ENCODE measurements around the gene TMEM259. TPM values are rescaled to one million over a fixed set of nuclear protein-coding genes. Genes with fewer than 3 reads are reported as not detected.

Gene TMEM259
- total and polyA plus RNA-seq, 9 of the 15 experiments (the other 6 are each of a cell fraction or from before 2014, with no cell fraction given): 0.52 to 231 (median 63.6) TPM

DNA sequence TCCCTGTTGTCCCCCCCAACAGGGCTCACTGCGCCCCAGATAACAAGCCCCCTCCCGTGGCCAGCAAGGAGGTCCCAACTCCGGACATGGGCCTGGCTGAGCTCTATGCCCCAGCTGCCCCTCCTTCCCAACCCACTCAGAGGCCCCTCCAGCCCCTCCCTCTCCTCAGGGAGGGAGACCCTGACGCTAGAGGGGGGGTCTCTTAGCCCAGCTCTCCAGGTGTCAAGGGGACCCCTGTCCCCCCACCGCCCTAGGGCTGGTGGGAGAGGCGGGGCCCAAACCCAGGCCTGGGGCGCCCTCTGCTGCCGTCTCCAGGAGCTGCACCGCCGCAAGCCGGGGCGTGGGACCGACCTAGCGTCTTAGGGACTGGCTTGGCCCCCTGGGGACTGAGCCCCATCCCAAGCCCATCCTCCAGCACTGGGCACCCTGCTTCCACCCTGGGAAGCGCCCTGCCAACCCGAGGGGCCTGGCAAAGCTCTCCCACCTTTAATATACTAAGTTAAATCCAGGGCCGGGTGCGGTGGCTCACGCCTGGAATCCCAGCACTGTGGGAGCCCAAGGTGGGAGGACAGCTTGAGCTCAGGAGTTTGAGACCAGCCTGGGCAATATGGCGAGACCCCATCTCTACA, 19.3 kb downstream of the TMEM259 start (continued):
- TF ChIP-seq TOE1 (IDR thresholded peaks at IDR 0.05; ENCODE audit: borderline replicate concordance): 0 out of 2 replicates have a peak, but pooled peaks have one; percentile 19
- TF ChIP-seq TOE1 (CRISPR knock-in tag; IDR thresholded peaks at IDR 0.05; ENCODE audit: borderline replicate concordance, low read depth): no peak
- TF ChIP-seq GATA2 (CRISPR knock-in tag; IDR thresholded peaks at IDR 0.05): no peak
- TF ChIP-seq, protein P1, sequence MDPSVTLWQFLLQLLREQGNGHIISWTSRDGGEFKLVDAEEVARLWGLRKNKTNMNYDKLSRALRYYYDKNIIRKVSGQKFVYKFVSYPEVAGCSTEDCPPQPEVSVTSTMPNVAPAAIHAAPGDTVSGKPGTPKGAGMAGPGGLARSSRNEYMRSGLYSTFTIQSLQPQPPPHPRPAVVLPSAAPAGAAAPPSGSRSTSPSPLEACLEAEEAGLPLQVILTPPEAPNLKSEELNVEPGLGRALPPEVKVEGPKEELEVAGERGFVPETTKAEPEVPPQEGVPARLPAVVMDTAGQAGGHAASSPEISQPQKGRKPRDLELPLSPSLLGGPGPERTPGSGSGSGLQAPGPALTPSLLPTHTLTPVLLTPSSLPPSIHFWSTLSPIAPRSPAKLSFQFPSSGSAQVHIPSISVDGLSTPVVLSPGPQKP (CRISPR knock-in tag; IDR thresholded peaks at IDR 0.05): no peak
- no peak for TF ChIP-seq ZNF23 (CRISPR knock-in tag; IDR thresholded peaks at IDR 0.05)
- 0 out of 2 replicates have a peak, but pooled peaks have one; percentile 14 for TF ChIP-seq HDAC2 (IDR thresholded peaks at IDR 0.05)
- no peak for TF ChIP-seq ZNF592 (IDR thresholded peaks at IDR 0.05)
- no peak for TF ChIP-seq NFATC3 (IDR thresholded peaks at IDR 0.05)
- TF ChIP-seq CBFA2T2 (conservative IDR thresholded peaks at IDR 0.05): 0 out of 2 replicates have a peak, but pooled peaks have one; percentile 2
- no peak for TF ChIP-seq SMAD2 (IDR thresholded peaks at IDR 0.05; ENCODE audit: low read depth, low read length)
- peak; percentile 78 to 91 (median 89) for TF ChIP-seq CTCF (IDR thresholded peaks at IDR 0.05 in 2 of 3, conservative IDR thresholded peaks at IDR 0.05 in 1 of 3; ENCODE audit: insufficient read depth in 2 of 3, low read depth in 1 of 3, low read length in 3 of 3)
- TF ChIP-seq ZNF311 (CRISPR knock-in tag; IDR thresholded peaks at IDR 0.05): no peak
- TF ChIP-seq, protein P2, sequence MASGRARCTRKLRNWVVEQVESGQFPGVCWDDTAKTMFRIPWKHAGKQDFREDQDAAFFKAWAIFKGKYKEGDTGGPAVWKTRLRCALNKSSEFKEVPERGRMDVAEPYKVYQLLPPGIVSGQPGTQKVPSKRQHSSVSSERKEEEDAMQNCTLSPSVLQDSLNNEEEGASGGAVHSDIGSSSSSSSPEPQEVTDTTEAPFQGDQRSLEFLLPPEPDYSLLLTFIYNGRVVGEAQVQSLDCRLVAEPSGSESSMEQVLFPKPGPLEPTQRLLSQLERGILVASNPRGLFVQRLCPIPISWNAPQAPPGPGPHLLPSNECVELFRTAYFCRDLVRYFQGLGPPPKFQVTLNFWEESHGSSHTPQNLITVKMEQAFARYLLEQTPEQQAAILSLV (tag; IDR thresholded peaks at IDR 0.05): no peak
- TF ChIP-seq ZNF583 (CRISPR knock-in tag; IDR thresholded peaks at IDR 0.05): no peak
- TF ChIP-seq ZNF212 (CRISPR knock-in tag; IDR thresholded peaks at IDR 0.05): no peak
- no peak for TF ChIP-seq ARID1B (IDR thresholded peaks at IDR 0.05)
- no peak for TF ChIP-seq ZNF184 (CRISPR knock-in tag; IDR thresholded peaks at IDR 0.05)
- no peak for TF ChIP-seq BRD4 (IDR thresholded peaks at IDR 0.05)
- peak; percentile 76 to 93 for TF ChIP-seq RAD21 (CRISPR knock-in tag; conservative IDR thresholded peaks at IDR 0.05 in 1 of 2, IDR thresholded peaks at IDR 0.05 in 1 of 2)
- no peak for TF ChIP-seq MCM2 (IDR thresholded peaks at IDR 0.05; ENCODE audit: low read depth)
- TF ChIP-seq U2AF1 (optimal IDR thresholded peaks at IDR 0.05; ENCODE audit: low read depth, low read length): no peak
- no peak for TF ChIP-seq FOXP1 (CRISPR knock-in tag; IDR thresholded peaks at IDR 0.05)
